DOHH2 (cell line): ENCODE results near the gene HOXC6.

Experiments used
- H3F3A ChIP-seq: fragments of 200-600 bp; sonication (generic), shearing (Covaris generic); 2 replicates; pipeline ENCODE4 v1.6.0; 2016; ENCODE audit warnings: antibody characterized with exemption, mild to moderate bottlenecking; ENCODE audit not compliant: control insufficient read depth, insufficient read depth
- H3K27ac ChIP-seq: fragments of 200-600 bp; sonication (generic); 2 replicates; pipeline ENCODE4 v1.5.1; 2014; ENCODE audit warnings: low read depth, mild to moderate bottlenecking, low read length, moderate library complexity
- H3K27me3 ChIP-seq: fragments of 200-600 bp; sonication (generic); 2 replicates; pipeline ENCODE4 v1.6.1; 2014; ENCODE audit warnings: mild to moderate bottlenecking, low read length, mixed read lengths; ENCODE audit not compliant: control insufficient read depth
- H3K36me3 ChIP-seq: fragments of 200-600 bp; sonication (generic); 2 replicates; pipeline ENCODE4 v1.6.1; 2014; ENCODE audit warnings: mild to moderate bottlenecking, low read length, moderate library complexity, mixed read lengths; ENCODE audit not compliant: control insufficient read depth
- H3K4me1 ChIP-seq: fragments of 200-600 bp; sonication (generic); 2 replicates; pipeline ENCODE4 v1.6.1; 2014; ENCODE audit warnings: mild to moderate bottlenecking, low read length, mixed read lengths; ENCODE audit not compliant: control insufficient read depth
- H3K4me2 ChIP-seq: fragments of 200-600 bp; sonication (generic); 2 replicates; pipeline ENCODE4 v1.6.0; 2014; ENCODE audit warnings: mild to moderate bottlenecking, low read length, moderate library complexity
- H3K4me3 ChIP-seq: fragments of 200-600 bp; sonication (generic); 2 replicates; pipeline ENCODE4 v1.5.1; 2014; ENCODE audit warnings: mild to moderate bottlenecking, low read length, mixed read lengths
- H3K79me2 ChIP-seq: fragments of 200-600 bp; sonication (generic); 2 replicates; pipeline ENCODE4 v1.6.1; 2014; ENCODE audit warnings: mild to moderate bottlenecking, low read length, mixed read lengths; ENCODE audit not compliant: control insufficient read depth
- H3K9me2 ChIP-seq: fragments of 200-600 bp; sonication (generic); replicated peaks from 2 replicates; pipeline ENCODE4 v1.6.1; 2014; ENCODE audit warnings: mild to moderate bottlenecking, low read length, mixed read lengths; ENCODE audit not compliant: control insufficient read depth
- H3K9me3 ChIP-seq: fragments of 200-600 bp; sonication (generic); 2 replicates; pipeline ENCODE4 v1.6.1; 2014; ENCODE audit warnings: antibody characterized with exemption, low read length, mixed read lengths; ENCODE audit not compliant: control insufficient read depth, insufficient read depth
- H4K20me1 ChIP-seq: fragments of 200-600 bp; sonication (generic); 2 replicates; pipeline ENCODE4 v1.6.0; 2014; ENCODE audit warnings: low read depth, mild to moderate bottlenecking, antibody characterized with exemption, low read length, moderate library complexity; ENCODE audit not compliant: control insufficient read depth, insufficient read depth
- EZH2phosphoT487 ChIP-seq: fragments of 200-600 bp; sonication (generic); IDR thresholded peaks from 2 replicates; pipeline ENCODE4 v1.6.1; 2017; ENCODE audit warnings: borderline replicate concordance, mild to moderate bottlenecking, antibody characterized with exemption, low read length, moderate library complexity, mixed read lengths
- TF ChIP-seq, protein P1 (sequence below): fragments of 200-600 bp; sonication (generic); IDR thresholded peaks from one replicate; pipeline ENCODE4 v1.5.1; 2014; ENCODE audit warnings: antibody characterized with exemption, mild to moderate bottlenecking, low read depth, low read length; ENCODE audit not compliant: poor library complexity, severe bottlenecking

Gene HOXC6

DNA sequence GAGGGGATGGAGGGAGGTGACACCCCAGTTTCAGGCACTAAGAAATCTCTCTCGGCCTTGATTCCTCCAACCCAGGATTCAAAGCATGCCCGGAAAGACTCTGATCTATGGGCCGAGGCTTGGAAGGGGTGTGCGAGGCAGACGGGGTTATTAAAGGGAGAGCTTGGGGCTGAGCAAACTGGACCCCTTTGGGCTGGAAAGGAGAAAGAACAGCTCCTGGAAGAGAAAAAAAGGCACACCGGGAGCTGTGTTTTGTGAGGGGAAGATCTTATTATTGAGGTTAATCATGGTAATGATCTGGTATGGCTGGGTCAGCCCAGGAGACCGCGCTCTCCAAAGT, 19.7 kb downstream of the HOXC6 start:
- no peaks in the 10 kb centered on the region for H3K36me3 ChIP-seq
- TF ChIP-seq, protein P1, sequence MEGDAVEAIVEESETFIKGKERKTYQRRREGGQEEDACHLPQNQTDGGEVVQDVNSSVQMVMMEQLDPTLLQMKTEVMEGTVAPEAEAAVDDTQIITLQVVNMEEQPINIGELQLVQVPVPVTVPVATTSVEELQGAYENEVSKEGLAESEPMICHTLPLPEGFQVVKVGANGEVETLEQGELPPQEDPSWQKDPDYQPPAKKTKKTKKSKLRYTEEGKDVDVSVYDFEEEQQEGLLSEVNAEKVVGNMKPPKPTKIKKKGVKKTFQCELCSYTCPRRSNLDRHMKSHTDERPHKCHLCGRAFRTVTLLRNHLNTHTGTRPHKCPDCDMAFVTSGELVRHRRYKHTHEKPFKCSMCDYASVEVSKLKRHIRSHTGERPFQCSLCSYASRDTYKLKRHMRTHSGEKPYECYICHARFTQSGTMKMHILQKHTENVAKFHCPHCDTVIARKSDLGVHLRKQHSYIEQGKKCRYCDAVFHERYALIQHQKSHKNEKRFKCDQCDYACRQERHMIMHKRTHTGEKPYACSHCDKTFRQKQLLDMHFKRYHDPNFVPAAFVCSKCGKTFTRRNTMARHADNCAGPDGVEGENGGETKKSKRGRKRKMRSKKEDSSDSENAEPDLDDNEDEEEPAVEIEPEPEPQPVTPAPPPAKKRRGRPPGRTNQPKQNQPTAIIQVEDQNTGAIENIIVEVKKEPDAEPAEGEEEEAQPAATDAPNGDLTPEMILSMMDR: no peak
- no peak for TF ChIP-seq EZH2phosphoT487
- no peaks in the 10 kb centered on the region for H3K9me2 ChIP-seq
- no peak overlapping the region for H3K27ac ChIP-seq
- H3F3A ChIP-seq: peaks cover 8% of the 10 kb centered on the region; the same call in 1 of the 2 replicates
- H4K20me1 ChIP-seq: no peaks in the 10 kb centered on the region
- no peaks in the 10 kb centered on the region for H3K9me3 ChIP-seq
- no peaks in the 10 kb centered on the region for H3K79me2 ChIP-seq
- H3K27me3 ChIP-seq: peaks cover 34% of the 10 kb centered on the region
- no peak overlapping the region for H3K4me3 ChIP-seq
- H3K4me1 ChIP-seq: peaks cover 38% of the 10 kb centered on the region
- no peak overlapping the region for H3K4me2 ChIP-seq

DNA sequence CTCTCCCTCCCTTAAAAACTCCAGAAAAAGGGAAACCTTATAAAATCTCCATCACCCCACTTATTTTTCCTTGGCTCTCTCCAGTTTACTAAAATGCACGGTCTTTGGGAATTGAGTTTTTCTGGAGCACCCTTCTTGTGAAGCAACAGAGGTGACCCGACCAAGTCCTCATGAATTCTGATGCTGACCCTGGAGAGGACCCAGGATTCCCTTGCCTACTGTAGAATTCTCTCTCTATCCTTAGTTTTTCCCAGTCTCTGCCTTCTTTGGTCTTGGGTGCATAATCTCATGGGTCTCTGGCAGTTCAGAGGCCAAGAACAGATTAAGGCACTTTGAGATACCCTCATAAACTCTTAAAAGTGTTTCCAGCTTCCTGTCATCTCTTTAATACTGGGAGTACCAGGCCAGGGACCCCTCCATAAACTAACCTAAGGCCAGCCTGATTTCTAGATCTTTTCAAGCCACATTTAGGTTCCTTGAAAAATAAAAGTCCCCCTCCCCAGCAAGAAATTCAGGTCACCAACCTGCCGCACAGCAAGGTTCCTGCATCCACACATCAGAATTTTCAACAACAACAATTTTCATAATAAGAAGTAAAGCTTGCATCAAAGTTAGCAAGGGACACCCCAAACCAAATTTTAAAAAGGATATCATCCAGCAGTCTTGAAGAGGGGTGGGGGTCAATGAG, 20.3 kb downstream of the HOXC6 start:
- H4K20me1 ChIP-seq: no peaks in the 10 kb centered on the region
- peaks cover 34% of the 10 kb centered on the region for H3K27me3 ChIP-seq
- H3F3A ChIP-seq: peaks cover 8% of the 10 kb centered on the region; the same call in 1 of the 2 replicates

DNA sequence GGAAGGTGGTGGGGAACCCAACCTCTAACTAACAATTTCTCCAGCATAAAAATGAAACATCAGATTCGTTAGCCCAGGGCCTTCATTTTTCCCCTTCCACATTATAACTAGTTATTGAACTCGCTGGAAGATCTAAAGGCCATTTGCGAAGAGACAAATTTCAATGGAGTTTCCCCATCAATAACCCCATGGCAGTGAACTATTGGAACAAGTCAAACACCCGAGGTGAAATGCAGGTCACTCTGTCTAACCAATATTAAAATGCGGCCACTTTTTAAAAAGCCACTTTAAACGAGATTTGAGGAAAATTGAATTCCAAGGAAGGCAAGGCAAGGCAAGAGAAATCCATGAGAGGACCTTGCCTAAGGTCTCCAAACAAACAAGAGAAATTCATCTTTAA, 20.9 kb downstream of the HOXC6 start:
- peaks cover 34% of the 10 kb centered on the region for H3K27me3 ChIP-seq
- H3F3A ChIP-seq: peaks cover 8% of the 10 kb centered on the region; the same call in 1 of the 2 replicates
- H3K9me3 ChIP-seq: no peaks in the 10 kb centered on the region
- H3K9me2 ChIP-seq: no peaks in the 10 kb centered on the region
- TF ChIP-seq, protein P1: no peak
- no peak for TF ChIP-seq EZH2phosphoT487
- H3K27ac ChIP-seq: no peak overlapping the region
- H4K20me1 ChIP-seq: no peaks in the 10 kb centered on the region
- peaks cover 9% of the 10 kb centered on the region for H3K79me2 ChIP-seq
- no peak overlapping the region for H3K4me3 ChIP-seq
- peaks cover 30% of the 10 kb centered on the region for H3K4me1 ChIP-seq
- no peak overlapping the region for H3K4me2 ChIP-seq
- H3K36me3 ChIP-seq: peaks cover 3% of the 10 kb centered on the region; the same call in 1 of the 2 replicates

More for the DNA sequence above, 20.3 kb downstream of the HOXC6 start:
- H3K4me2 ChIP-seq: no peak overlapping the region
- TF ChIP-seq, protein P1: no peak
- TF ChIP-seq EZH2phosphoT487: no peak
- no peak overlapping the region for H3K4me3 ChIP-seq
- H3K27ac ChIP-seq: no peak overlapping the region
- peaks cover 3% of the 10 kb centered on the region; the same call in 1 of the 2 replicates for H3K36me3 ChIP-seq
- no peaks in the 10 kb centered on the region for H3K9me2 ChIP-seq
- H3K9me3 ChIP-seq: no peaks in the 10 kb centered on the region
- H3K4me1 ChIP-seq: peaks cover 36% of the 10 kb centered on the region
- H3K79me2 ChIP-seq: peaks cover 4% of the 10 kb centered on the region
